Endometrial microvascular endothelial cells (primary cell): ENCODE results near the gene C1QL1. TPM values are rescaled to one million over a fixed set of nuclear protein-coding genes. Genes with fewer than 3 reads are reported as not detected.

Source experiments
- in situ Hi-C: cut with HindIII; loops from 2 replicates; pipeline ENCODE4 v1.10.0; 2017; ENCODE audit warnings: low sequenced_read_pairs, low pct_unique_long_range_greater_than_20kb; ENCODE audit errors: inconsistent ontology term
- total RNA-seq: library from RNA; depleted of rRNA; stranded (reverse); fragments of >200 nt; gene quantifications from one replicate; pipeline ENCODE4 v1.2.3, GENCODE V29; 2015; ENCODE audit errors: inconsistent ontology term

The C1QL1 gene
- total RNA-seq, 1 donor from 2014 or later = not detected

- in situ Hi-C loops = no loop called here
Observed at GRCh38 chr17:44992242-44992939, 24.3 kb upstream of the C1QL1 start.

- in situ Hi-C loops = no loop called here
Observed at GRCh38 chr17:44990994-44991393, 22.9 kb upstream of the C1QL1 start.

- in situ Hi-C loops = no loop called here
Observed at GRCh38 chr17:44989552-44990138, 21.5 kb upstream of the C1QL1 start.

- in situ Hi-C loops = no loop called here
Observed at GRCh38 chr17:44988044-44988942, 20.2 kb upstream of the C1QL1 start.

- in situ Hi-C loops = no loop called here
Observed at GRCh38 chr17:44983563-44983962, 15.5 kb upstream of the C1QL1 start.

- in situ Hi-C loops = no loop called here
Observed at GRCh38 chr17:44982113-44982702, 14.1 kb upstream of the C1QL1 start.

- in situ Hi-C loops = no loop called here
Observed at GRCh38 chr17:44981221-44981968, 13.3 kb upstream of the C1QL1 start.

GRCh38 chr17:44979426-44979995 lies 11.4 kb upstream of the C1QL1 start:
- in situ Hi-C loops = no loop called here

GRCh38 chr17:44978807-44979206 lies 10.7 kb upstream of the C1QL1 start:
- in situ Hi-C loops = no loop called here

- in situ Hi-C loops = no loop called here
Observed at GRCh38 chr17:44977814-44978550, 9.9 kb upstream of the C1QL1 start.

- in situ Hi-C loops = no loop called here
Observed at GRCh38 chr17:44977065-44977464, 9.0 kb upstream of the C1QL1 start.

- in situ Hi-C loops = no loop called here
Observed at GRCh38 chr17:44976206-44976605, 8.1 kb upstream of the C1QL1 start.

GRCh38 chr17:44972953-44973352 lies 4.8 kb upstream of the C1QL1 start:
- in situ Hi-C loops = no loop called here

GRCh38 chr17:44971776-44972483 lies 3.8 kb upstream of the C1QL1 start:
- in situ Hi-C loops = no loop called here

GRCh38 chr17:44970136-44970741 lies 2.1 kb upstream of the C1QL1 start:
- in situ Hi-C loops = no loop called here

GRCh38 chr17:44969144-44969780 lies 1.2 kb upstream of the C1QL1 start:
- in situ Hi-C loops = no loop called here

GRCh38 chr17:44967907-44968224 lies 237 bp downstream of the C1QL1 start:
- in situ Hi-C loops = no loop called here
